PC-9 (cell line): ENCODE results near the gene RPAP2.

Experiments used
- EZH2 ChIP-seq: fragments of 200-600 bp; sonication (generic); IDR thresholded peaks from 2 replicates; pipeline ENCODE4 v1.8.0; 2017; ENCODE audit warnings: antibody characterized with exemption, low read depth
- TF ChIP-seq, protein P1 (sequence below): fragments of 200-600 bp; sonication (generic); conservative IDR thresholded peaks from 2 replicates; pipeline ENCODE4 v1.6.1; 2017; ENCODE audit warnings: mixed run types, antibody characterized with exemption, mild to moderate bottlenecking, moderate library complexity

DNA sequence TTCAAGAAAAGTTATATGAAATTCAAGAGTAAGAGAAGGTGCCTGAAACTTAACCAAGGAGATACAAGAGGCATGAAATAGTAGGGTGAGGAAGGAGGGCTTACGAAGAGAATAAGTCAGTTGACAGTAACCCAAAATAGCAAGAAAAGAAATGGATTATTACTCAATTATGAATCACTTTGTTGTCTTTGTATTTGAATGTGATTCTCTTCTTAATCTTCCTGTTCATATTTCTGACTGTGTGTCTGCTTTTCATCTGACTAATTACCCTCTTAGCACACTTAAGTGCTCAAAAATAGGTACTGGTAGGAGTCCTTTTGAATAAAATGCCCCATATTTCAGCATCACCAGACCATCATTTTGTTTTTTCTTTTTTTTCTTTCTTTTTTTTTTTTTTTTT is 39.5 kb upstream of the RPAP2 start:
- TF ChIP-seq, protein P1, sequence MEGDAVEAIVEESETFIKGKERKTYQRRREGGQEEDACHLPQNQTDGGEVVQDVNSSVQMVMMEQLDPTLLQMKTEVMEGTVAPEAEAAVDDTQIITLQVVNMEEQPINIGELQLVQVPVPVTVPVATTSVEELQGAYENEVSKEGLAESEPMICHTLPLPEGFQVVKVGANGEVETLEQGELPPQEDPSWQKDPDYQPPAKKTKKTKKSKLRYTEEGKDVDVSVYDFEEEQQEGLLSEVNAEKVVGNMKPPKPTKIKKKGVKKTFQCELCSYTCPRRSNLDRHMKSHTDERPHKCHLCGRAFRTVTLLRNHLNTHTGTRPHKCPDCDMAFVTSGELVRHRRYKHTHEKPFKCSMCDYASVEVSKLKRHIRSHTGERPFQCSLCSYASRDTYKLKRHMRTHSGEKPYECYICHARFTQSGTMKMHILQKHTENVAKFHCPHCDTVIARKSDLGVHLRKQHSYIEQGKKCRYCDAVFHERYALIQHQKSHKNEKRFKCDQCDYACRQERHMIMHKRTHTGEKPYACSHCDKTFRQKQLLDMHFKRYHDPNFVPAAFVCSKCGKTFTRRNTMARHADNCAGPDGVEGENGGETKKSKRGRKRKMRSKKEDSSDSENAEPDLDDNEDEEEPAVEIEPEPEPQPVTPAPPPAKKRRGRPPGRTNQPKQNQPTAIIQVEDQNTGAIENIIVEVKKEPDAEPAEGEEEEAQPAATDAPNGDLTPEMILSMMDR: no peak
- TF ChIP-seq EZH2: no peak
